GM21825 (cell line): ENCODE results near the gene ATP11C.
"Not testable (repeated sequence)": the region's sequence is repeated elsewhere in the genome, so short reads cannot be mapped to it uniquely, and the experiment has no call there.

Source experiments
- ATAC-seq: cut with Tn5 transposase; IDR thresholded peaks from one replicate; pipeline ENCODE4 v1.9.1; 2021; ENCODE audit warnings: mild to moderate bottlenecking, moderate library complexity; ENCODE audit not compliant: unreplicated experiment

Gene ATP11C

GRCh38 chrX:139932901-139933796 is at the start of gene ATP11C:
Gene ATP11C (minus strand): TSS chrX:139933053. CDS start chrX:139932042, 1,011 bp downstream.
- ATAC-seq = peak; percentile 80

- ATAC-seq = no peak
These were observed 41.6 kb upstream of the ATP11C start for GRCh38 chrX:139974471-139974870.

- ATAC-seq = no peak
These were observed 40.1 kb upstream of the ATP11C start for GRCh38 chrX:139972629-139973624.

GRCh38 chrX:139972113-139972512 is 39.3 kb upstream of the ATP11C start:
- ATAC-seq = no peak

GRCh38 chrX:139971394-139971749 is 38.5 kb upstream of the ATP11C start:
- ATAC-seq = no peak

GRCh38 chrX:139969286-139969685 is 36.4 kb upstream of the ATP11C start:
- ATAC-seq = no peak

GRCh38 chrX:139967750-139968149 is 34.9 kb upstream of the ATP11C start:
- ATAC-seq = no peak

- no peak for ATAC-seq
These were observed 34.4 kb upstream of the ATP11C start for GRCh38 chrX:139967300-139967699.

- ATAC-seq = not testable (repeated sequence)
These were observed 33.3 kb upstream of the ATP11C start for GRCh38 chrX:139966159-139966558.

GRCh38 chrX:139965421-139965820 is 32.6 kb upstream of the ATP11C start, which contains the start of gene CXorf66:
Gene CXorf66 (minus strand): TSS chrX:139965521. CDS start chrX:139965496, 25 bp downstream.
- ATAC-seq = no peak

- not testable (repeated sequence) for ATAC-seq
These were observed 28.2 kb upstream of the ATP11C start for GRCh38 chrX:139961091-139961490.

- ATAC-seq = no peak
These were observed 16.9 kb upstream of the ATP11C start for GRCh38 chrX:139949703-139950102.

- no peak for ATAC-seq
These were observed 12.2 kb upstream of the ATP11C start for GRCh38 chrX:139945075-139945474.

- ATAC-seq = no peak
These were observed 3.4 kb upstream of the ATP11C start for GRCh38 chrX:139936259-139936658.

- ATAC-seq = no peak
These were observed 1.1 kb upstream of the ATP11C start for GRCh38 chrX:139933904-139934303.

- ATAC-seq = peak; percentile 29
These were observed 566 bp downstream of the ATP11C start for GRCh38 chrX:139932073-139932900.

GRCh38 chrX:139931646-139932072 is 1.2 kb downstream of the ATP11C start:
- no peak for ATAC-seq

- no peak for ATAC-seq
These were observed 1.8 kb downstream of the ATP11C start for GRCh38 chrX:139930916-139931645.

- no peak for ATAC-seq
These were observed 2.5 kb downstream of the ATP11C start for GRCh38 chrX:139930401-139930800.

GRCh38 chrX:139929876-139930275 is 3.0 kb downstream of the ATP11C start:
- ATAC-seq = no peak
